Stromal cell of bone marrow (primary cell): Measurements from ENCODE around the gene DCST1.
A peak's percentile ranks its signal among the peaks of the same experiment; 100 is the strongest.

Experiments used
- DNase-seq: peaks from one replicate; pipeline ENCODE4 v3.0.0-alpha.2; 2012; ENCODE audit warnings: low read depth

DCST1 gene

GRCh38 chr1:155012776-155013602 lies 20.6 kb upstream of the DCST1 start:
- DNase-seq, result no peak

GRCh38 chr1:155013632-155014031 lies 20.0 kb upstream of the DCST1 start:
- no peak for DNase-seq

GRCh38 chr1:155014709-155015508 lies 18.7 kb upstream of the DCST1 start:
- no peak for DNase-seq

- DNase-seq, result no peak
These were observed 17.9 kb upstream of the DCST1 start for GRCh38 chr1:155015527-155016230.

- no peak for DNase-seq
These were observed 17.3 kb upstream of the DCST1 start for GRCh38 chr1:155016231-155016831.

GRCh38 chr1:155017041-155017945 lies 16.3 kb upstream of the DCST1 start:
- peak; percentile 68 for DNase-seq

GRCh38 chr1:155017946-155018316 lies 15.7 kb upstream of the DCST1 start:
- DNase-seq, result no peak

GRCh38 chr1:155018617-155019348 lies 14.8 kb upstream of the DCST1 start:
- DNase-seq, result no peak

GRCh38 chr1:155019377-155020245 lies 14.0 kb upstream of the DCST1 start:
- DNase-seq, result no peak

GRCh38 chr1:155022136-155022926 lies 11.3 kb upstream of the DCST1 start:
- no peak for DNase-seq

GRCh38 chr1:155022927-155023236 lies 10.7 kb upstream of the DCST1 start:
- DNase-seq, result no peak

- no peak for DNase-seq
These were observed 10.0 kb upstream of the DCST1 start for GRCh38 chr1:155023627-155024026.

GRCh38 chr1:155024315-155024714 lies 9.3 kb upstream of the DCST1 start:
- no peak for DNase-seq

- no peak for DNase-seq
These were observed 7.5 kb upstream of the DCST1 start for GRCh38 chr1:155026154-155026553.

GRCh38 chr1:155026588-155026987 lies 7.0 kb upstream of the DCST1 start:
- DNase-seq, result no peak

- no peak for DNase-seq
These were observed 3.9 kb upstream of the DCST1 start for GRCh38 chr1:155029513-155030242.

GRCh38 chr1:155030243-155030795 lies 3.3 kb upstream of the DCST1 start:
- DNase-seq, result no peak

- no peak for DNase-seq
These were observed 2.7 kb upstream of the DCST1 start for GRCh38 chr1:155030899-155031298.
